ENCODE results near the gene APOBEC3C.

DNA sequence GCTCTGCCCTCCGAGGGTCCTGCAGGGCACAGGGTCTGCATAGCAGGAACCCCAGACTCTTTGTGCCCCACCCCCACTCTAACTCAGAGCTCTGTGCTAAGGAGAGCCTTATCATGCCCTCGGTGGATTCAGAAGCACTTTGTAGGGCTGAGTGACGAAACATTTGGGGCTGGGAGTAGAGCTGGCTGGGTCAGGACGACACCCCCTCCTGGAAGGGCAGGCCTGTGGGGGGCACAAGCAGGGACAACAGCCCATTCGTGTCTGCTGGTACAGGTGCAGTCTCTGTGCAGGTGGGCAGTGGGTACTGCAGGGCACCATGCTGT, 47.7 kb upstream of the APOBEC3C start:
- TF ChIP-seq, protein P1, sequence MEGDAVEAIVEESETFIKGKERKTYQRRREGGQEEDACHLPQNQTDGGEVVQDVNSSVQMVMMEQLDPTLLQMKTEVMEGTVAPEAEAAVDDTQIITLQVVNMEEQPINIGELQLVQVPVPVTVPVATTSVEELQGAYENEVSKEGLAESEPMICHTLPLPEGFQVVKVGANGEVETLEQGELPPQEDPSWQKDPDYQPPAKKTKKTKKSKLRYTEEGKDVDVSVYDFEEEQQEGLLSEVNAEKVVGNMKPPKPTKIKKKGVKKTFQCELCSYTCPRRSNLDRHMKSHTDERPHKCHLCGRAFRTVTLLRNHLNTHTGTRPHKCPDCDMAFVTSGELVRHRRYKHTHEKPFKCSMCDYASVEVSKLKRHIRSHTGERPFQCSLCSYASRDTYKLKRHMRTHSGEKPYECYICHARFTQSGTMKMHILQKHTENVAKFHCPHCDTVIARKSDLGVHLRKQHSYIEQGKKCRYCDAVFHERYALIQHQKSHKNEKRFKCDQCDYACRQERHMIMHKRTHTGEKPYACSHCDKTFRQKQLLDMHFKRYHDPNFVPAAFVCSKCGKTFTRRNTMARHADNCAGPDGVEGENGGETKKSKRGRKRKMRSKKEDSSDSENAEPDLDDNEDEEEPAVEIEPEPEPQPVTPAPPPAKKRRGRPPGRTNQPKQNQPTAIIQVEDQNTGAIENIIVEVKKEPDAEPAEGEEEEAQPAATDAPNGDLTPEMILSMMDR (IDR thresholded peaks at IDR 0.05; ENCODE audit: poor library complexity, severe bottlenecking), result no peak
- TF ChIP-seq EP300 (conservative IDR thresholded peaks at IDR 0.05; ENCODE audit: poor library complexity, severe bottlenecking) (no peak), RAD21 (conservative IDR thresholded peaks at IDR 0.05) (no peak)

Measured in neural cell (in vitro differentiated cells).